Esophagus (tissue), 2 donors: ENCODE measurements around the gene GPC1. TPM values are rescaled to one million over a fixed set of nuclear protein-coding genes. Genes with fewer than 3 reads are reported as not detected.

Experiments used
- H3K27ac ChIP-seq, 2 donors: one replicate each; pipeline ENCODE4 v1.5.1; 2013; ENCODE audit warnings: low read depth in 2 of 2, mild to moderate bottlenecking in 2 of 2, inconsistent platforms in 1 of 2, low read length in 1 of 2, moderate library complexity in 1 of 2
- H3K27me3 ChIP-seq, 2 donors: one replicate each; pipeline ENCODE4 v1.6.1; 2013; ENCODE audit warnings: low read length in 2 of 2, control low read depth in 1 of 2, mild to moderate bottlenecking in 1 of 2; ENCODE audit not compliant: insufficient read depth in 2 of 2, control insufficient read depth in 1 of 2
- H3K36me3 ChIP-seq, 2 donors: one replicate each; pipeline ENCODE4 v1.6.1; 2013; ENCODE audit warnings: low read length in 1 of 2; ENCODE audit not compliant: control insufficient read depth in 2 of 2, insufficient read depth in 2 of 2
- H3K4me1 ChIP-seq, 2 donors: one replicate each; pipeline ENCODE4 v1.6.1; 2013; ENCODE audit warnings: low read length in 1 of 2; ENCODE audit not compliant: control insufficient read depth in 2 of 2, insufficient read depth in 2 of 2
- H3K4me3 ChIP-seq, 2 donors: one replicate each; pipeline ENCODE4 v1.5.1; 2013; ENCODE audit warnings: low read length in 2 of 2, mild to moderate bottlenecking in 2 of 2, low read depth in 1 of 2, moderate library complexity in 1 of 2
- H3K9me3 ChIP-seq, 2 donors: one replicate each; pipeline ENCODE4 v1.6.1; 2013; ENCODE audit warnings: mild to moderate bottlenecking in 2 of 2, low read depth in 1 of 2, low read length in 1 of 2, moderate library complexity in 1 of 2; ENCODE audit not compliant: control insufficient read depth in 2 of 2, insufficient read depth in 1 of 2
- WGBS, 2 donors: extraction: QIAGEN DNeasy Blood & Tissue Kit; methylation state at CpG; one replicate each; pipeline ENCODE4 v1.1.7; 2013; 5-methylcytosine and 5-hydroxymethylcytosine counted together
- polyA plus RNA-seq, 2 donors: library from polyadenylated mRNA; stranded (reverse); fragments of 200-250 nt; gene quantifications; one replicate each; pipeline ENCODE4 v1.2.3, GENCODE V29; 2013
- donor health status: healthy with polysubstance abuse.
- donor health status: Bipolar disorder and iron deficiency.

The GPC1 gene
- polyA plus RNA-seq, 2 donors: 57.9 to 82.0 TPM

GRCh38 chr2:240502430-240503121 lies 67.1 kb downstream of the GPC1 start:
- no peaks in the 10 kb centered on the region for H3K4me1 ChIP-seq
- H3K9me3 ChIP-seq: no peaks in the 10 kb centered on the region
- H3K27ac ChIP-seq: no peak overlapping the region
- no peaks in the 10 kb centered on the region for H3K27me3 ChIP-seq
- H3K36me3 ChIP-seq: peaks cover 0 to 25% of the 10 kb centered on the region in 2 donors
- WGBS, 2 donors: 91% methylated on average over 14 of the region's 14 CpGs
- H3K4me3 ChIP-seq: no peak overlapping the region

- H3K9me3 ChIP-seq: no peaks in the 10 kb centered on the region
- H3K27ac ChIP-seq: no peak overlapping the region
- no peak overlapping the region for H3K4me3 ChIP-seq
- WGBS, 2 donors: 94 to 96% methylated on average over 9 of the region's 9 CpGs
- no peaks in the 10 kb centered on the region for H3K4me1 ChIP-seq
- no peaks in the 10 kb centered on the region for H3K27me3 ChIP-seq
- H3K36me3 ChIP-seq: peaks cover 0 to 25% of the 10 kb centered on the region in 2 donors
These were observed 67.9 kb downstream of the GPC1 start for GRCh38 chr2:240503375-240503774.

- WGBS, 2 donors: 95 to 96% methylated on average over 7 of the region's 7 CpGs
- H3K4me1 ChIP-seq: no peaks in the 10 kb centered on the region
These were observed 68.4 kb downstream of the GPC1 start for GRCh38 chr2:240503848-240504247.

GRCh38 chr2:240505910-240506309 lies 70.4 kb downstream of the GPC1 start:
- 79 to 82% methylated on average over 14 of the region's 14 CpGs for WGBS, 2 donors
- Histone ChIP-seq H3K4me3 (no peak overlapping the region), H3K36me3 (peaks cover 0 to 5% of the 10 kb centered on the region in 2 donors), H3K27ac (no peak overlapping the region), H3K4me1 (no peaks in the 10 kb centered on the region), H3K9me3 (no peaks in the 10 kb centered on the region), H3K27me3 (no peaks in the 10 kb centered on the region)

More at GRCh38 chr2:240503848-240504247, 68.4 kb downstream of the GPC1 start:
- H3K36me3 ChIP-seq: peaks cover 0 to 22% of the 10 kb centered on the region in 2 donors
- H3K9me3 ChIP-seq: no peaks in the 10 kb centered on the region
- no peak overlapping the region for H3K4me3 ChIP-seq
- H3K27ac ChIP-seq: no peak overlapping the region
- no peaks in the 10 kb centered on the region for H3K27me3 ChIP-seq

- no peaks in the 10 kb centered on the region for H3K9me3 ChIP-seq
- no peak overlapping the region for H3K4me3 ChIP-seq
These were observed 71.1 kb downstream of the GPC1 start for GRCh38 chr2:240506406-240507059.

GRCh38 chr2:240507060-240507777 lies 71.8 kb downstream of the GPC1 start:
- Histone ChIP-seq H3K27ac (no peak overlapping the region), H3K36me3 (peaks cover 0 to 11% of the 10 kb centered on the region in 2 donors), H3K4me3 (no peak overlapping the region), H3K27me3 (no peaks in the 10 kb centered on the region), H3K4me1 (peaks cover 0 to 2% of the 10 kb centered on the region in 2 donors), H3K9me3 (no peaks in the 10 kb centered on the region)
- 92 to 96% methylated on average over 6 of the region's 6 CpGs for WGBS, 2 donors

More at GRCh38 chr2:240506406-240507059, 71.1 kb downstream of the GPC1 start:
- H3K4me1 ChIP-seq: no peaks in the 10 kb centered on the region
- 87 to 90% methylated on average over 17 of the region's 17 CpGs for WGBS, 2 donors
- no peaks in the 10 kb centered on the region for H3K27me3 ChIP-seq
- no peak overlapping the region for H3K27ac ChIP-seq
- H3K36me3 ChIP-seq: peaks cover 0 to 4% of the 10 kb centered on the region in 2 donors

GRCh38 chr2:240507778-240508251 lies 72.4 kb downstream of the GPC1 start:
- H3K27me3 ChIP-seq: no peaks in the 10 kb centered on the region
- no peak overlapping the region for H3K27ac ChIP-seq
- peaks cover 0 to 2% of the 10 kb centered on the region in 2 donors for H3K4me1 ChIP-seq
- peaks cover 0 to 16% of the 10 kb centered on the region in 2 donors for H3K36me3 ChIP-seq
- no peaks in the 10 kb centered on the region for H3K9me3 ChIP-seq
- WGBS, 2 donors: 87 to 94% methylated on average over 11 of the region's 11 CpGs
- H3K4me3 ChIP-seq: no peak overlapping the region

- Histone ChIP-seq H3K4me3 (no peak overlapping the region), H3K9me3 (no peaks in the 10 kb centered on the region), H3K27me3 (no peaks in the 10 kb centered on the region), H3K36me3 (peaks cover 0 to 15% of the 10 kb centered on the region in 2 donors), H3K4me1 (peaks cover 2 to 4% of the 10 kb centered on the region in 2 donors), H3K27ac (no peak overlapping the region)
- WGBS, 2 donors: 95 to 98% methylated on average over 7 of the region's 7 CpGs
These were observed 73.5 kb downstream of the GPC1 start for GRCh38 chr2:240508832-240509545.
